GM21786 (cell line): ENCODE data around the gene PODNL1.

Experiments
- ATAC-seq: cut with Tn5 transposase; IDR thresholded peaks from one replicate; pipeline ENCODE4 v1.9.1; 2021; ENCODE audit not compliant: unreplicated experiment

The PODNL1 gene

GRCh38 chr19:13896227-13896626 lies 42.0 kb downstream of the PODNL1 start:
- ATAC-seq, result no peak

GRCh38 chr19:13894552-13894951 lies 43.7 kb downstream of the PODNL1 start:
- no peak for ATAC-seq

GRCh38 chr19:13892870-13893269 lies 45.3 kb downstream of the PODNL1 start:
- no peak for ATAC-seq

- ATAC-seq, result no peak
These were observed 48.1 kb downstream of the PODNL1 start for GRCh38 chr19:13890136-13890535.

- no peak for ATAC-seq
These were observed 49.9 kb downstream of the PODNL1 start for GRCh38 chr19:13888281-13888680.

- ATAC-seq, result no peak
These were observed 50.7 kb downstream of the PODNL1 start for GRCh38 chr19:13887517-13887916.

GRCh38 chr19:13887018-13887436 lies 51.2 kb downstream of the PODNL1 start:
- ATAC-seq, result no peak

GRCh38 chr19:13885826-13886365 lies 52.3 kb downstream of the PODNL1 start:
- ATAC-seq, result no peak

- ATAC-seq, result no peak
These were observed 53.3 kb downstream of the PODNL1 start for GRCh38 chr19:13884726-13885591.

- ATAC-seq, result no peak
These were observed 54.6 kb downstream of the PODNL1 start for GRCh38 chr19:13883516-13884064.

- ATAC-seq, result no peak
These were observed 55.4 kb downstream of the PODNL1 start for GRCh38 chr19:13882836-13883235.

GRCh38 chr19:13882419-13882795 lies 55.8 kb downstream of the PODNL1 start:
- ATAC-seq, result no peak

- ATAC-seq, result no peak
These were observed 56.4 kb downstream of the PODNL1 start for GRCh38 chr19:13881692-13882418.

GRCh38 chr19:13881251-13881691 lies 56.9 kb downstream of the PODNL1 start:
- no peak for ATAC-seq
